ENCODE measurements around the gene RPRD2. TPM values are rescaled to one million over a fixed set of nuclear protein-coding genes. Genes with fewer than 3 reads are reported as not detected.
A peak's percentile ranks its signal among the peaks of the same experiment; 100 is the strongest.

Gene RPRD2
- total RNA-seq, 2 experiments from 2014 or later, result 33.6 to 35.0 TPM

DNA sequence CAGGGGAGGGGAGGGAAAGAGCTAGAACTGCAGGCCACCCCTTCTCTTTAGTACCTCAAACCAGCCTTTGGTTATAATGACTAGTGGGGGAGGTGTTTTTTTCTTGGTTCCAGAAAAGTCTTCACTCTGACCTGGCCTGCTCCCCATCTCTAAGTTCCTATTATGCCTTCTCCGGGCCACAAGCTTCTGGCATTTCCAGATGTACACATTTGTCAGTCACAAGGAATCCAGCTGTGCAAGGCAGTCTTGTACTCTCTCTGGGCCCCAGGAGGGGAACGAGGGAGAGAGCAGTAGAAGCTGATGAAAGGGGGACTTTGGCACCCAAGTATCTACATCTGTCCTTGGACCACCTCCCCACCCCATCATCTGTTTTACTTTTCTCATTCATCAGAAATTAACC, 148.9 kb downstream of the RPRD2 start:
- H3K36me3 Mint-ChIP-seq (ENCODE audit: low read depth), result peaks cover under 1% of the 10 kb centered on the region
- H3K9me3 Mint-ChIP-seq, result no peaks in the 10 kb centered on the region
- POLR2A ChIA-PET, result interaction anchor here (0.6 to 1.6 kb wide), 2 partner anchors 25 to 677 kb away, joined by 3 to 7 read pairs; partner anchors contain the start of genes TARS2 and VPS72
- H3K4me1 Mint-ChIP-seq, result peaks cover 37% of the 10 kb centered on the region
- H3K27ac Mint-ChIP-seq, result no peak overlapping the region
- H3K4me3 Mint-ChIP-seq, result no peak overlapping the region
- CTCF ChIA-PET, result no interaction called here
- H3K27me3 Mint-ChIP-seq, result no peaks in the 10 kb centered on the region
- no peak for DNase-seq

DNA sequence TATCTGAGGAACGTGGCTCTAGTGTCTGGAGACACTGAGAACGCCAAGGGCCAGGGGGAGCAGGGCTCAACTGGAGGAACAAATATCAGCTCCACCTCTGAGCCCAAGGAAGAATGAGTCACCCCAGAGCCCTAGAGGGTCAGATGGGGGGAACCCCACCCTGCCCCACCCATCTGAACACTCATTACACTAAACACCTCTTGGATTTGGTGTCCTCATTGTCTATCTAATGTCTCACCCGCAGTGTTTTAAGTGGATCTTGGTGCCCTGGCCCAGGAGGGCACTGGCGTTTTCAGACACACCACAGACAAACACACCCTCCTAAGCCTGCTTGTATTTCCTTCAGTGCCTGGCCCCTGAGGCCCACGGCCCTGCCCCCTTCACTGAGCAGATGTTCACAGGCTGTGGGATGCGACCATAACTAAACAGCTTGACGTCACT, 149.4 kb downstream of the RPRD2 start:
- H3K27me3 Mint-ChIP-seq, result no peaks in the 10 kb centered on the region
- no peaks in the 10 kb centered on the region for H3K9me3 Mint-ChIP-seq
- H3K36me3 Mint-ChIP-seq (ENCODE audit: low read depth), result no peaks in the 10 kb centered on the region
- H3K4me3 Mint-ChIP-seq, result no peak overlapping the region
- H3K27ac Mint-ChIP-seq, result no peak overlapping the region
- ChIA-PET POLR2A (interaction anchor here (0.6 to 1.6 kb wide), 2 partner anchors 26 to 677 kb away, joined by 3 to 7 read pairs; partner anchors contain the start of genes TARS2 and VPS72), CTCF (no interaction called here)
- no peak for DNase-seq
- peaks cover 32% of the 10 kb centered on the region for H3K4me1 Mint-ChIP-seq

DNA sequence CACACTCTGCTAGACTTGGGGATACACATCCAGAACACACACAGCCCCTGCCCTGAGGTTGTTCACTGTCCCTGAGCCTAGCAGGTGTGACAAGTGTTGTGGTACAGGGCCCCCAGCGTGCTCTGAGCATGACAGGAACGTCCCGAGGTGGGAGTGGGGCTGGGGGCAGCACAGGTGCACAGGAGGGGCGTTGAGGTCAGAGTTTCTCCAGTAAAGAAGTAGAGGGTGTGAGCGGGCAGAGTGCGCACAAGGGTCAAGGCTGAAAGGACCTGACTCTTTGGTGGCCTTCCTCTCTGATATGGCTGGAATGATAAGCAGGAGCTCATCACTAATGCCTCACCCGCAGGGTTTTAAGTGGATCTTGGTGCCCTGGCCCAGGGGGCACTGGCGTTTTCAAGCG, 150.3 kb downstream of the RPRD2 start:
- no peaks in the 10 kb centered on the region for H3K27me3 Mint-ChIP-seq
- no peaks in the 10 kb centered on the region for H3K36me3 Mint-ChIP-seq (ENCODE audit: low read depth)
- H3K4me3 Mint-ChIP-seq, result peak overlapping the region; percentile 75
- H3K9me3 Mint-ChIP-seq, result no peaks in the 10 kb centered on the region
- H3K4me1 Mint-ChIP-seq, result peaks cover 29% of the 10 kb centered on the region
- ChIA-PET POLR2A (interaction anchor here (1.0 to 4.1 kb wide), 3 partner anchors 21 to 49 kb away, joined by 3 to 45 read pairs (median 10); partner anchors contain the start of gene TARS2), CTCF (no interaction called here)
- no peak overlapping the region for H3K27ac Mint-ChIP-seq
- DNase-seq, result no peak

DNA sequence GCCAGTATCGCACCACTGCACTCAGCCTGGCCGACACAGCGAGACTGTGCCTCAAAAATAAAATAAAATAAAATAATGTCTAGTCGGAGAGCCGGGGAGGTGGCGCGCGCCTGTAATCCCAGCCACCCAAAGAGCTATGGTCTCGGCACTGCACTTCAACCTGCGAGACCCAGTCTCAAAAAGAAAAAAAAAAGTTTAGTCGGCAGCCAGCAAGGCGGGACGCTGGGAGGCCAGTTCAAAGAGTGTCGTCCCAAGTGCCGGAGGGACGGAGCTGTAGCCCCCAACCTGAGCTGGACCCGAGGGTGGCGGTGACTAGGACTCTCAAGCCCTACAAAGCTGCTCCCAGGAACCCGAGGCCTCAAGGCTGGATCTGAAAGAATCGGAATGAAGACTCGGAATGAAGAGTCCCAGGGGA, 151.0 kb downstream of the RPRD2 start:
- ChIA-PET POLR2A (interaction anchor here (0.9 to 4.1 kb wide), 7 partner anchors 17 to 411 kb away, joined by 3 to 45 read pairs (median 4); partner anchors contain the start of genes SETDB1 and TARS2), CTCF (interaction anchor here (0.6 to 3.4 kb wide), 9 partner anchors 17 to 259 kb away, joined by 3 to 22 read pairs (median 6); no protein-coding TSS in a partner anchor)
- H3K4me1 Mint-ChIP-seq, result peaks cover 29% of the 10 kb centered on the region
- DNase-seq, result no peak
- no peaks in the 10 kb centered on the region for H3K9me3 Mint-ChIP-seq
- H3K4me3 Mint-ChIP-seq, result peak overlapping the region; percentile 75
- H3K27ac Mint-ChIP-seq, result peak overlapping the region; percentile 56
- no peaks in the 10 kb centered on the region for H3K27me3 Mint-ChIP-seq
- no peaks in the 10 kb centered on the region for H3K36me3 Mint-ChIP-seq (ENCODE audit: low read depth)

DNA sequence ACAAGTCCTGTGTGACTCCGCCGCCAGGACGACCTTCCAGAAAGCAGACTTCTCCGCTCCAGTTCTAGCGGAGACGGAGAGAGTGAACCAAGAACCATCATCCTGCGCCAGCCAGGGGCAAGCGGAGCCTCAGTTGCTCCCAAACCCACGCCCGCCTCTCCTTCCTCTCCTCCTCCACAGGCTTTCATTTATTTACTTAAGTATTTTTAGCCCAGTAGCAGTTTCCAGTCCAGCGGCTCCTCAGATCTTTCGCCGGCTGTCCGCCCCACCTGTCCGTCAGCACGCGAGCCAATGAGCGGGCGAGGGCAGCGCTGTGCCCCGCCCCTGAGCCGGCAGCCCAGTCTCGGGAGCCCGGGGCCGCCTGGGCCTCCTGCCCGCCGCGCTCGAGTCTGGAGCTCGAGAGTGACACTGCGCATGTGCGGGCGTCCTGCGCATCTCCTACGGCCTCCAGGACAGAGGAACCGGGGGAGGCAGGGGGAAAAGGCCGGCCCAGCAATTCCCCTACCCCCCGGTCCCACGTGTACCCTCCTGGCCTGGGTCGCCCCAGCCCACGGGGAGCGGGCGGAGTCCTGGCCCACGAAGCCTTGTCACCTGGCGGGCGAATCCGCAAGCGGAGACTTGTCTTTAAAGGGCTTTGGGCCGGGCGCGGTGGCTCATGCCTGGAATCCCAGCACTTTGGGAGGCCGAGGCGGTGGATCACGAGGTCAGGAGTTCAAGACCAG, 151.5 kb downstream of the RPRD2 start, which contains the start of gene FALEC:
TSS of gene FALEC (plus strand) at position 425 of the 722 bp plus-strand sequence.
- peak; percentile 93 for DNase-seq
- CTCF ChIA-PET, result interaction anchor here (0.6 to 3.4 kb wide), 16 partner anchors 12 to 261 kb away, joined by 3 to 22 read pairs (median 4); no protein-coding TSS in a partner anchor
- Mint-ChIP-seq H3K27ac (peak within 1 kb of the TSS; percentile 56), H3K36me3 (ENCODE audit: low read depth) (no peaks in the 10 kb centered on the region), H3K4me3 (peak within 1 kb of the TSS; percentile 75), H3K9me3 (no peaks in the 10 kb centered on the region), H3K27me3 (peaks cover 2% of the 10 kb centered on the region), H3K4me1 (peaks cover 26% of the 10 kb centered on the region)
- POLR2A ChIA-PET, result interaction anchor here (0.6 to 4.1 kb wide), 14 partner anchors 8 to 410 kb away, joined by 3 to 45 read pairs (median 4); partner anchors contain the start of genes ECM1, MCL1, RPRD2 and SETDB1

DNA sequence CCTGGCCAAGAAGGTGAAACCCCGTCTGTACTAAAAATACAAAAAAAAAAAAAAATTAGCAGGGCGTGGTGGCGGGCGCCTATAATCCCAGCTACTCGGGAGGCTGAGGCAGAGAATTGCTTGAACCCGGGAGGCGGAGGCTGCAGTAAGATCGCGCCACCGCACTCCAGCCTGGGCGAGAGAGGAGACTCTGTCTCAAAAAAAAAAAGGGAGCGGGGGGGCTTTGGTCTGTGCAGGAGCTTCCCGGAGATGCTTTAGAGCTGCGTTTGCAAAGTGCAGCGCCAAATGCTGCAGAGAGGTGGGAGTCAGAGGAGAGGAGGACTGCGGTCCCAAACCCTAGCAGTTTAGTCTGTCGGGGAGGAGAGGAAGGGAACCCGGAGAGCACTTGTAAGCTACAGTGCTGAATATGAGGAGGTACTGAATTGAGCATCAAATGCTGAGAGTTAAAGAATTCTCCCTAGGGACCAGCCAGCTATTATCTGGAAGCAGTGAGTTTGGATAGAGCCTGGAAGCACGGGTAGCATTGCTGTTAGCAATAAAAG, 152.2 kb downstream of the RPRD2 start:
- CTCF ChIA-PET, result interaction anchor here (0.6 to 3.4 kb wide), 17 partner anchors 13 to 262 kb away, joined by 3 to 22 read pairs (median 5); no protein-coding TSS in a partner anchor
- H3K27me3 Mint-ChIP-seq, result peaks cover 2% of the 10 kb centered on the region
- peaks cover 23% of the 10 kb centered on the region for H3K4me1 Mint-ChIP-seq
- DNase-seq, result no peak
- H3K4me3 Mint-ChIP-seq, result peak overlapping the region; percentile 75
- H3K36me3 Mint-ChIP-seq (ENCODE audit: low read depth), result no peaks in the 10 kb centered on the region
- H3K9me3 Mint-ChIP-seq, result no peaks in the 10 kb centered on the region
- POLR2A ChIA-PET, result interaction anchor here (0.6 to 4.1 kb wide), 11 partner anchors 8 to 282 kb away, joined by 3 to 45 read pairs (median 4); partner anchors contain the start of genes ECM1, MCL1, RPRD2 and TARS2
- H3K27ac Mint-ChIP-seq, result no peak overlapping the region

GRCh38 chr1:150516616-150517015, 152.7 kb downstream of the RPRD2 start:
- no peak for DNase-seq
- peaks cover 26% of the 10 kb centered on the region for H3K4me1 Mint-ChIP-seq
- H3K36me3 Mint-ChIP-seq (ENCODE audit: low read depth), result no peaks in the 10 kb centered on the region
- H3K27me3 Mint-ChIP-seq, result peaks cover 2% of the 10 kb centered on the region
- CTCF ChIA-PET, result interaction anchor here (0.6 to 3.4 kb wide), 16 partner anchors 13 to 261 kb away, joined by 3 to 22 read pairs (median 5); no protein-coding TSS in a partner anchor
- POLR2A ChIA-PET, result interaction anchor here (0.7 to 4.1 kb wide), 9 partner anchors 9 to 282 kb away, joined by 3 to 45 read pairs (median 4); partner anchors contain the start of genes ECM1, MCL1, RPRD2 and TARS2
- no peak overlapping the region for H3K27ac Mint-ChIP-seq
- peak overlapping the region; percentile 75 for H3K4me3 Mint-ChIP-seq
- H3K9me3 Mint-ChIP-seq, result no peaks in the 10 kb centered on the region

- no peaks in the 10 kb centered on the region for H3K36me3 Mint-ChIP-seq (ENCODE audit: low read depth)
- no peaks in the 10 kb centered on the region for H3K9me3 Mint-ChIP-seq
- ChIA-PET CTCF (interaction anchor here (0.6 to 1.7 kb wide), 2 partner anchors 11 to 20 kb away, joined by 4 to 7 read pairs; no protein-coding TSS in a partner anchor), POLR2A (no interaction called here)
- DNase-seq, result no peak
- peaks cover 11% of the 10 kb centered on the region for H3K4me1 Mint-ChIP-seq
- H3K4me3 Mint-ChIP-seq, result no peak overlapping the region
- H3K27me3 Mint-ChIP-seq, result peaks cover 2% of the 10 kb centered on the region
- no peak overlapping the region for H3K27ac Mint-ChIP-seq
These were observed 157.4 kb downstream of the RPRD2 start for GRCh38 chr1:150521196-150521968.

DNA sequence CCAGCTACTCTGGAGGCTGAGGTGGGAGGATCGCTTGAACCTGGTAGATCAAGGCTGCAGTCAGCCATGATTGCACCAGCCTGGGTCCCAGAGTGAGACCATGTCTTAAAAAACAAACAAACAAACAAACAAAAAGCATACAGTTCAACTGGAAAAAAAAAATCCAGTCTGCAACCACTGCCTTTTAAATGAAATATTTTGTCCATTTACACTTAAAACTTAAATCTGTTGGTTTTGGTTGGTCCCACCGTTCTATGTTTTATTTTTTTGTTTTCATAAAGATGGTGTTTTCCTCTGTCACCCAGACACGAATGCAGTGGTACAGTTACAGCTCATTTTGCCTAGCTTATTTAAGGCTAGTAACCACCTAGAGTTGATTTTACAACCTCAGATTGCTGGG, 161.4 kb downstream of the RPRD2 start:
- H3K27ac Mint-ChIP-seq, result no peak overlapping the region
- POLR2A ChIA-PET, result no interaction called here
- H3K9me3 Mint-ChIP-seq, result no peaks in the 10 kb centered on the region
- CTCF ChIA-PET, result interaction anchor here (1.1 to 1.2 kb wide), 2 partner anchors 8 to 23 kb away, joined by 3 read pairs; no protein-coding TSS in a partner anchor
- no peak overlapping the region for H3K4me3 Mint-ChIP-seq
- no peaks in the 10 kb centered on the region for H3K27me3 Mint-ChIP-seq
- H3K36me3 Mint-ChIP-seq (ENCODE audit: low read depth), result no peaks in the 10 kb centered on the region
- DNase-seq, result no peak
- peaks cover 4% of the 10 kb centered on the region for H3K4me1 Mint-ChIP-seq

Other genes starting within 250 kb of the RPRD2 start
- 10 to 100 TPM; 89.8 to 92.9 TPM for gene PLEKHO1, start 214.2 kb upstream of the RPRD2 start, total RNA-seq
- gene ANP32E, start 128.0 kb upstream of the RPRD2 start, total RNA-seq, result 100 to 1,000 TPM; 185 TPM
- gene CA14, start 106.4 kb upstream of the RPRD2 start, total RNA-seq, result not detected
- 100 to 1,000 TPM; 142 to 144 TPM for gene APH1A, start 95.1 kb upstream of the RPRD2 start, total RNA-seq
- gene C1orf54, start 91.4 kb upstream of the RPRD2 start, total RNA-seq, result 1 to 10 TPM; 4.1 TPM
- gene CIART, start 81.6 kb upstream of the RPRD2 start, total RNA-seq, result 1 to 10 TPM; 1.5 to 1.7 TPM
- 10 to 100 TPM; 67.2 to 68.2 TPM for gene MRPS21, start 70.3 kb upstream of the RPRD2 start, total RNA-seq
- 10 to 100 TPM; 60.3 to 64.7 TPM for gene PRPF3, start 42.6 kb upstream of the RPRD2 start, total RNA-seq
- gene TARS2, start 123.3 kb downstream of the RPRD2 start, total RNA-seq, result 10 to 100 TPM; 37.2 to 38.8 TPM
- gene ECM1, start 144.0 kb downstream of the RPRD2 start, total RNA-seq, result 1 to 10 TPM; 2.4 to 3.8 TPM
- gene FALEC, start 151.6 kb downstream of the RPRD2 start, total RNA-seq, result not detected
- gene ADAMTSL4, start 185.3 kb downstream of the RPRD2 start, total RNA-seq, result 1 to 10 TPM; 1.4 to 1.6 TPM
- gene MCL1, start 215.5 kb downstream of the RPRD2 start, total RNA-seq, result 100 to 1,000 TPM; 470 to 472 TPM